Ramos (cell line): ENCODE results near the gene PPP6C.

Experiments used
- in situ Hi-C: fragments of 300-500 bp; cut with MboI; formaldehyde crosslinking; loops from one replicate; pipeline ENCODE4 v1.14.3; 2022; ENCODE audit warnings: low sequenced_read_pairs; ENCODE audit not compliant: unreplicated experiment

The PPP6C gene

GRCh38 chr9:125103770-125104460 is 85.7 kb downstream of the PPP6C start:
- in situ Hi-C loops: no loop called here

GRCh38 chr9:125103021-125103420 is 86.6 kb downstream of the PPP6C start:
- in situ Hi-C loops: no loop called here

- in situ Hi-C loops: no loop called here
Measured at GRCh38 chr9:125100822-125101221, 88.8 kb downstream of the PPP6C start.

- in situ Hi-C loops: no loop called here
Measured at GRCh38 chr9:125099816-125100215, 89.8 kb downstream of the PPP6C start.
